ENCODE results near the gene OSBPL5.

The OSBPL5 gene

DNA sequence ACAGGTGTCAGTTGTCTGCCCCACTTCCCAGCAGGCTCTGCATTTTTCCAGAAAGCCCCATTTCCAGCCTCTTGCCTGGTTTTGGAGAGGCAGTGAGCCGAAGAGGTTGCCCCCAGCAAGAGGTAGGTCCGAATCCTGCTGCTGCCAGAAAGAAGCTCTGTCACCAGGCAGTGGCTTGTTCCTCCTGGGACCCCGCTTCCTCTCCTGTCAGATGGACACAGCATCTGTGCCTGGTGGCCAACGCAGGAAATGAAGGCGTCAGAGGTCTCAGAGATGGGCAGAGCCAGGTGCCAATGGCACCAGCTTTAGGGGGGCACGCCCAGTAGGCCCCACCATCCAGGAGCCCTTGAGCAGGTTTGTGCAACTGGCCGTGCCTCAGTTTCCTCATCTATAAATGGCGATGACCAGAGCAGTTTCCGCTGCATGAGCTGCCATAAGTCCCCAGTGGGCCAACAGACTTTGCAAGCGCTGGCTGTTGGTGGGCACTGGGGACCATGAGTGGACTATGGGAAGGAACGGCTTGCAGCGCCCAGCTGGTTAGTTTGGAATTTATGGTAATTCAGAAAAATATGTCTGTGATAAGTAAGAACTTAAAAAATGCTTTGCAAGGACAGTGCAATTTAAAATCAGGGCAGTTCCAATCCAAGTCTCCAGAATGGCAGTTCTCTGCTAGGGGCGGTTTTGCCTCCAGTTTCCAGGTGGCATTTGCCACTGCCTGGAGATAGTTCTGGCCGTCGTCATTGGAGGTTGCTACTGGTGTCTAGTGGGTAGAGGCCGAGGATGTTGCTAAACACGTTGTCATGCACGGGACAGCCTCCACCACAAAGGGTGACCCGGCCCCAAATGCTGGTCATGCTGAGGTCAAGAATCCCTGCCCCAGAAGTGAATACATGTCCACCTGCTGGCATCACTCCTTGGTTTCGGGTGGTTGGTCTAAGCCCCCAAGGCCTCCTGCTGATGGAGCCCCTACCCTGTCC, 2.3 kb upstream of the OSBPL5 start:
- H3K27ac ChIP-seq = no peak overlapping the region

GRCh38 chr11:3166268-3167142, 1.4 kb upstream of the OSBPL5 start:
- H3K36me3 ChIP-seq = no peaks in the 10 kb centered on the region
- H3K4me3 ChIP-seq (ENCODE audit: low read depth in 1 of 2, low read length in 1 of 2) = no peak overlapping the region
- TF ChIP-seq, protein P1, sequence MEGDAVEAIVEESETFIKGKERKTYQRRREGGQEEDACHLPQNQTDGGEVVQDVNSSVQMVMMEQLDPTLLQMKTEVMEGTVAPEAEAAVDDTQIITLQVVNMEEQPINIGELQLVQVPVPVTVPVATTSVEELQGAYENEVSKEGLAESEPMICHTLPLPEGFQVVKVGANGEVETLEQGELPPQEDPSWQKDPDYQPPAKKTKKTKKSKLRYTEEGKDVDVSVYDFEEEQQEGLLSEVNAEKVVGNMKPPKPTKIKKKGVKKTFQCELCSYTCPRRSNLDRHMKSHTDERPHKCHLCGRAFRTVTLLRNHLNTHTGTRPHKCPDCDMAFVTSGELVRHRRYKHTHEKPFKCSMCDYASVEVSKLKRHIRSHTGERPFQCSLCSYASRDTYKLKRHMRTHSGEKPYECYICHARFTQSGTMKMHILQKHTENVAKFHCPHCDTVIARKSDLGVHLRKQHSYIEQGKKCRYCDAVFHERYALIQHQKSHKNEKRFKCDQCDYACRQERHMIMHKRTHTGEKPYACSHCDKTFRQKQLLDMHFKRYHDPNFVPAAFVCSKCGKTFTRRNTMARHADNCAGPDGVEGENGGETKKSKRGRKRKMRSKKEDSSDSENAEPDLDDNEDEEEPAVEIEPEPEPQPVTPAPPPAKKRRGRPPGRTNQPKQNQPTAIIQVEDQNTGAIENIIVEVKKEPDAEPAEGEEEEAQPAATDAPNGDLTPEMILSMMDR (IDR thresholded peaks at IDR 0.05) = no peak
- H3K27ac ChIP-seq = no peak overlapping the region
- no peaks in the 10 kb centered on the region for H3K9me3 ChIP-seq
- H3K4me1 ChIP-seq (ENCODE audit: control insufficient read depth in 1 of 2, insufficient read depth in 1 of 2, low read depth in 1 of 2, low read length in 1 of 2) = peaks cover 27 to 34% of the 10 kb centered on the region in 2 experiments
- peaks cover 43% of the 10 kb centered on the region for H3K27me3 ChIP-seq

More for the DNA sequence above, 2.3 kb upstream of the OSBPL5 start:
- Histone ChIP-seq H3K4me3 (ENCODE audit: low read depth in 1 of 2, low read length in 1 of 2) (no peak overlapping the region), H3K4me1 (ENCODE audit: control insufficient read depth in 1 of 2, insufficient read depth in 1 of 2, low read depth in 1 of 2, low read length in 1 of 2) (peaks cover 27 to 33% of the 10 kb centered on the region in 2 experiments), H3K27me3 (peaks cover 52% of the 10 kb centered on the region), H3K9me3 (no peaks in the 10 kb centered on the region), H3K36me3 (no peaks in the 10 kb centered on the region)
- TF ChIP-seq, protein P1 (IDR thresholded peaks at IDR 0.05) = no peak

DNA sequence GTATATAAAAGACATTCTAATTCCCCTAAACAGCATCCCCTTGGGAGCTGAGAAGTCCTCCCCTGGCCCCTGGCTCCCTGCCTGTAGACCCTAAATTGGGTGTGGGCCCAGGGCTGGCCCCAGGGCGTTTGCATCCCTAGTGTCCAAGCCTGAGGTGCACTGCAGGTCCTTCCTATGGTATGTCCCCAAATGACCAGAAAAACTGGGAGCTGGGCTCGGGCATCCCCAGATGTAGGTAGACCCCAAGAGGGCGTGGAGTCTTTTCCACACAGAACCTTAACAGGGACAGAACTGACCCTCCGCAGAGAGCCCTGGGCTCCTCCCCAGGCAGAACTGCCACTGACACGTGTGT, 782 bp upstream of the OSBPL5 start:
- TF ChIP-seq, protein P1 (IDR thresholded peaks at IDR 0.05) = no peak
- peaks cover 37% of the 10 kb centered on the region for H3K27me3 ChIP-seq
- H3K9me3 ChIP-seq = no peaks in the 10 kb centered on the region
- peaks cover 27 to 40% of the 10 kb centered on the region in 2 experiments for H3K4me1 ChIP-seq (ENCODE audit: control insufficient read depth in 1 of 2, insufficient read depth in 1 of 2, low read depth in 1 of 2, low read length in 1 of 2)
- no peak overlapping the region for H3K4me3 ChIP-seq (ENCODE audit: low read depth in 1 of 2, low read length in 1 of 2)
- no peak overlapping the region for H3K27ac ChIP-seq
- H3K36me3 ChIP-seq = no peaks in the 10 kb centered on the region

- Histone ChIP-seq H3K36me3 (no peaks in the 10 kb centered on the region), H3K4me1 (ENCODE audit: control insufficient read depth in 1 of 2, insufficient read depth in 1 of 2, low read depth in 1 of 2, low read length in 1 of 2) (peaks cover 38 to 52% of the 10 kb centered on the region in 2 experiments), H3K4me3 (ENCODE audit: low read depth in 1 of 2, low read length in 1 of 2) (peak overlapping the region; percentile 49 to 52), H3K27me3 (peaks cover 29% of the 10 kb centered on the region), H3K27ac (no peak overlapping the region), H3K9me3 (no peaks in the 10 kb centered on the region)
- TF ChIP-seq, protein P1 (IDR thresholded peaks at IDR 0.05) = no peak
Observed at GRCh38 chr11:3164552-3165151, 458 bp downstream of the OSBPL5 start.

DNA sequence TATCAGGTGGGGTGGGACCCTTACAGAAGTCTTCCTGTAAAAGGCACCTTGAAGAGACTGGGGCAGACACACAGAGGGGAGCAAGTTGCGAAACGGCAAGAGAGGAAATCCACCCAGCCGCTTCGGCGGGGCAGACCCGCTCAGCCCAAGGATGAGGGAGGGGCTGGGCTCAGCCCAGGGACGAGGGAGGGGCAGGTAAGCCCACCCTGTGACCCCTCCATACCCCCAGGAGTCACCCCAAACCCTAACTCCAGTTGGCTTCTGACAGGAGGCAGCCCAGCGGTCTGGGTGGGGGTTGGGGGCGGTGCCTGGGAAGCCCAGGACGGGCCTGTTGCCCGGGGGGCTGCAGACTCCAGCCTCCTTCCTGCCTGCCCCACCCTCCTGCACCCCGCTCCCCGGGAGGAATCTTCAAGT, 965 bp downstream of the OSBPL5 start:
- H3K4me3 ChIP-seq (ENCODE audit: low read depth in 1 of 2, low read length in 1 of 2) = peak overlapping the region; percentile 49 to 52

More for the DNA sequence above, 965 bp downstream of the OSBPL5 start:
- Histone ChIP-seq H3K27me3 (peaks cover 24% of the 10 kb centered on the region), H3K4me1 (ENCODE audit: control insufficient read depth in 1 of 2, insufficient read depth in 1 of 2, low read depth in 1 of 2, low read length in 1 of 2) (peaks cover 36 to 53% of the 10 kb centered on the region in 2 experiments), H3K36me3 (no peaks in the 10 kb centered on the region), H3K9me3 (no peaks in the 10 kb centered on the region), H3K27ac (no peak overlapping the region)
- TF ChIP-seq, protein P1 (IDR thresholded peaks at IDR 0.05) = no peak

Data from neutrophil (primary cell).